IPS DF 19.7 (cell line): ENCODE results near the gene USHBP1.
"Not testable (repeated sequence)": the region's sequence is repeated elsewhere in the genome, so short reads cannot be mapped to it uniquely, and the experiment has no call there.

Source experiments
- DNase-seq: peaks from one replicate; pipeline ENCODE4 v3.0.0-alpha.2; 2013; ENCODE audit warnings: low read depth, low spot score

USHBP1 gene

DNA sequence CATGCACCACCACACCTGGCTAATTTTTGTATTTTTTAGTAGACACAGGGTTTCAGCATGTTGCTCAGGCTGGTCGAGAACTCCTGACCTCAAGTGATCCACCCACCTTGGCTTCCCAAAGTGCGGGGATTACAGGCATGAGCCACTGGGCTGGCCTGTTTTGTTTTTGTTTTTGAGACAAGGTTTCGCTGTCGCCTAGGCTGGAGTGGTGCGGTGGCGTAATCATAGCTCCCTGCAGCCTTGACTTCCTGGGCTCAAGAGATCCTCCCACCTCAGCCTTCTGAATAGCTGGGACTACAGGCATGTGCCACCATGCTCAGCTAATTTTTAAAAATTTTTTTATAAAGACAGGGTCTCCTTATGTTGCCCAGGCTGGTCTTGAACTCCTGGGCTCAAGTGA, 31.0 kb upstream of the USHBP1 start:
- not testable (repeated sequence) for DNase-seq

- DNase-seq: no peak
Measured at GRCh38 chr19:17294051-17294891, 29.7 kb upstream of the USHBP1 start.

DNA sequence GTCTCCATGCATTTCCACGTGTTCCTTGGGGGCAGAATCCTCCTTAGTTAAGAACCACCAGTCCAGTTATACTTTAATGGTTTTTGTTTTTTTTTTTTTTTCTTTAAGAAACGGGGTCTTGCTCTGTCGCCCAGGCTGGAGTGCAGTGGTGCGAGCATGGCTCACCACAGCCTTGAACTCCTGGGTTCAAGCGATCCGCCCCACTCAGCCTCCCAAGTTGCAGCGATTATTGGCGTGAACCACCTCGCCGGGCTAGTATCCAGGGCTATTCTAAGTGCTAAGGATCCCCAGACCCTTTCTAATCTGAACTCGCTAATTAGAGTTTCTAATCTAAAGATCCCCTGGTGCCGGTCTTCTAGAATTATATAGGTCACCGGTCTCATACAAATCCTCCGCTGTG, 29.1 kb upstream of the USHBP1 start:
- no peak for DNase-seq

- peak; percentile 82 for DNase-seq
Measured at GRCh38 chr19:17292301-17293074, 27.9 kb upstream of the USHBP1 start.

DNA sequence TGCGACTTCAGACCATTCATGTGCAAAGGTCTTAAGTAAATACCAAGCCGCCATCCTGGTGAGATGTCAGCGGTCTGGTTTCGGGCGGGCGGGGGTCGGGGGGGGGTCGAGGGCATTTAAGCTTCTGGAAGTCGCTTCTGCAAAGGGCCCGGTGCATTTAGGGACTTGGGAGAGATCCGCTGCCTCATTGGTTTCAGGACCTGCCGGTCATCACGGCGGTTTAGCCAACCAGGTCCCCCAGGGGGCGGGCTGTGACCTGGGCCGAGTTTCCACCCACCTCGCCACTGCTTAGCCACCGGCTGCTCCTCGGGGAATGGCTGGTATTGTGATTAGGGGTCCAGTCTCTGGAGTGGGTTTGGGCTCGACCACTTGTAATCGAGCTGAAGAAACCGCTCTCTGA, 24.9 kb upstream of the USHBP1 start:
- peak; percentile 86 for DNase-seq

DNA sequence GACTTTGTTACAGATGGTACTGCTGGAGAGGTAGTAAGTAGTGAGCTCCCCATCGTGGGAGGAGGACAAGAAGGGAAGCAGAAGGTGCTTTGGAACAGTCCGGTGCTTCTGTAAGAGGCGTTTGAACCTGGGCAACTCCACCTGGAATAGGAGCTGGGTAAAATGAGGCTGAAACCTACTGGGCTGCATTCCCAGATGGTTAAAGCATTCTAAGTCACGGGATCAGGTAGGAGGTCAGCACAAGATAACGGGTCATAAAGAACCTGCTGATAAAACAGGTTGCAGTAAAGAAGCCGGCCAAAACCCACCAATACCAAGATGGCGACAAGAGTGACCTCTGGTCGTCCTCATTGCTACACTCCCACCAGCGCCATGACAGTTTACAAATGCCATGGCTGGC, 22.2 kb upstream of the USHBP1 start:
- no peak for DNase-seq

DNA sequence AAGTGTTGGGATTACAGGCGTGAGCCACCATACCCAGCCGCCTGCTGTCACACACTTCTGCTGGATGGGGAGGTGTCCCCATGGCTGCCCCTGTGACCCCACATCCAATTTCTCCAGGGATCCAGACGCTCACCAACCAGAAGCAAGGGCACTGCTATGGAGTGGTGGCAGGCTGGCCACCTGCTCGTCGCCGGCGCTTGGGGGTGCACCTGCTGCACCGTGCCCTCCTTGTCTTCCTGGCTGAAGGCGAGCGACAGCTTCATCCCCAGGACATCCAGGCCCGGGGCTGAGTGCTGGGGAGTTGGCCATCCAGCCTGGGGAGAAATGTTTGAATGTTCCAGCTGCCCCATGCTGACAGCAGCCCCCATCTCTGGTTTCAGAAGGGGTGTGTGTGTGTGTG, 21.7 kb upstream of the USHBP1 start:
- DNase-seq: no peak

- DNase-seq: no peak
Measured at GRCh38 chr19:17285415-17286135, 21.0 kb upstream of the USHBP1 start.

GRCh38 chr19:17283504-17283996, 19.0 kb upstream of the USHBP1 start:
- no peak for DNase-seq

DNA sequence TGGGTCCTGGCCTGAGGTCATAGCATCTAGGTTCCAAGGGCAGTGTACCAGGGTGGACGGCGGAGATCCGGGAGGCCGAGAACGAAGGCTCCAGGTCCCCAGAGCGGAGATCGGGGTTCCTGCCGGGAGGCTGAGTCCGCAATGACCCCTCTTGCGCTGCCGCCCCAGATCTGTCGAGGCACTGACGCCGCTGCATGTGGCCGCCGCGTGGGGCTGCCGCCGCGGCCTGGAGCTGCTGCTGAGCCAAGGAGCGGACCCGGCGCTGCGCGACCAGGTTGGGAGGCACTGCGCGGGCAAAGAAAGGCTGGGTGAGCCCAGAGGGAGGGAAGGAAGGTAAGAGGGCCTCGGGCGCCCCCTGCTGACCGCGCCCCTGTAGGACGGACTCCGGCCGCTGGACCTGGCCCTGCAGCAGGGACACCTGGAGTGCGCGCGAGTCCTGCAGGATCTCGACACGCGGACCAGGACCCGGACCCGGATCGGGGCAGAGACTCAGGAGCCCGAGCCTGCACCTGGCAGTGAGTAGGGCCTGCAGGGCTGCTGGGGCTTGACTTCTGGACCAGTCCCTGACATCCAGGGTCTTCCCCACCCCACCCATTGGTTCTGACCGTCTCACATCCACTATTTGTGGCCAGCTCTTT, 18.1 kb upstream of the USHBP1 start:
- no peak for DNase-seq

DNA sequence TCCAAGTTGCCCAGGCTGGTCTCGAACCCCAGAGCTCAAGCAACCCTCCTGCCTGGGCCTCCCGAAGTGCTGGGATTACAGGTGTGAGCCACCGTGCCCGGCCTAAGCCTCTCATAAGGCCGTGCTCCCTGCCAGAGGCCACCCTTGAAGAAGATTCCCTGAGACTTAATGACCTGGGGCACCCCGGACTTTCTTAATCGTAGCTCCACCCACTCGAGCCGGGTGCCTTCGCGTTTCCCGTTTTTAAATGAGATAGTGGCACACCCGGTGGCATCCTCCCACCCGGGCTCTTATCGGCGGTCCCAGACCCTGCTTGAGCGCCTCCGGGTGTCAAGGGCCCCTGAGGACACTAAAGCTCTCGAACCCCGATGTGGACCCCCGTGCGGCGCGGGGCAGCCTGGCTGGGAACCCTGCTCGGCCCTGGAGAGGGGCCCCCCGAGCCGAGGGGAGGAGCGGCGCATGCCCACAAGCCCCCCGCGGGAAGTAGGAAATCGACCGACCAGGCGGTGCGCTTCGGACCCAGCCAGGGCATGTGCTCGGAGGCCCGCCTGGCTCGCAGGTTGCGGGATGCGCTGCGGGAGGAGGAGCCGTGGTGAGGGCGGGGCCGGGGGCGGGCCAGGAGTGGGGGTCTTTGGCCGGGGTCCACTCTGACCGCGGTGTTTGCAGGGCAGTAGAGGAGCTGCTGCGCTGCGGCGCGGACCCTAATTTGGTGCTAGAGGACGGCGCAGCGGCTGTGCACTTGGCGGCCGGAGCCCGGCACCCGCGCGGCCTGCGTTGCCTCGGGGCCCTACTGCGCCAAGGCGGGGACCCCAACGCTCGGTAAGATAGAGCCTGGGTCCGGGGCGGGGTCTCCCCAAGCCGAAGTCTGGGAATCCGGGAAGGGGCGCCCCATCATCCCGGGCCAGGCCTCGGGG, 17.1 kb upstream of the USHBP1 start, which contains the start of gene ANKLE1:
Gene ANKLE1 (plus strand): TSS at position 511 of the 914 bp plus-strand sequence. CDS start 20 bp downstream, at position 531.
- DNase-seq: no peak

DNA sequence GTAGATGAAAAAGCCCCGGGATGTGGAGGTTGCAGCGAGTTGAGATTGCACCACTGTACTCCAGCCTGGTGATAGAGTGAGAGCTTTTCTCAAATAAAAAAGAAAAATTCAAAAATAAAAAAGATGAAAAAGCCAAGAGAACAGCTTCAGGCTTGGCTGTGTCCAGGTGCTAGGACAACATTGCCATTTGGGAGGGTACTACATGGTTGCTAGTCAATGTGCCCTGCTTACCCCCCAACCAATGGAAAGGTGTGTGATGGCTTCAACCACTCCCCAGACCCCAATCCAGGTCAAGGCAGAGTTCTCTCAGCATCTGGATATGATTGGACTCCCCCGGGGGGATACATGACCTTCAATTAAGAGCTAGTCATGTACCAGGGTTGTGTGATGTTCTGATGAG, 14.9 kb upstream of the USHBP1 start:
- no peak for DNase-seq

GRCh38 chr19:17275441-17276175, 11.1 kb upstream of the USHBP1 start:
- DNase-seq: no peak

GRCh38 chr19:17274892-17275291, 10.3 kb upstream of the USHBP1 start:
- not testable (repeated sequence) for DNase-seq

DNA sequence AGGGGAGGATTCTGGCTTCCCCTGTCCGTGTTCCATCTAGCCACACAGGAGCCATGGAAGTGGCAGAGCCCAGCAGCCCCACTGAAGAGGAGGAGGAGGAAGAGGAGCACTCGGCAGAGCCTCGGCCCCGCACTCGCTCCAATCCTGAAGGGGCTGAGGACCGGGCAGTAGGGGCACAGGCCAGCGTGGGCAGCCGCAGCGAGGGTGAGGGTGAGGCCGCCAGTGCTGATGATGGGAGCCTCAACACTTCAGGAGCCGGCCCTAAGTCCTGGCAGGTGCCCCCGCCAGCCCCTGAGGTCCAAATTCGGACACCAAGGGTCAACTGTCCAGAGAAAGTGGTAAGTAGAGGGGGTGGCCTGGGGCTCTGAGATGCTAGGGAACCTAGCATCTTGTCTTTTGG, 4.2 kb upstream of the USHBP1 start:
- no peak for DNase-seq

GRCh38 chr19:17266975-17267788, 2.6 kb upstream of the USHBP1 start, which contains the start of gene BABAM1:
Gene BABAM1 (plus strand): TSS chr19:17267443. CDS start chr19:17268807, 1,364 bp downstream.
- peak; percentile 100 for DNase-seq

GRCh38 chr19:17266589-17266974, 2.0 kb upstream of the USHBP1 start:
- no peak for DNase-seq

DNA sequence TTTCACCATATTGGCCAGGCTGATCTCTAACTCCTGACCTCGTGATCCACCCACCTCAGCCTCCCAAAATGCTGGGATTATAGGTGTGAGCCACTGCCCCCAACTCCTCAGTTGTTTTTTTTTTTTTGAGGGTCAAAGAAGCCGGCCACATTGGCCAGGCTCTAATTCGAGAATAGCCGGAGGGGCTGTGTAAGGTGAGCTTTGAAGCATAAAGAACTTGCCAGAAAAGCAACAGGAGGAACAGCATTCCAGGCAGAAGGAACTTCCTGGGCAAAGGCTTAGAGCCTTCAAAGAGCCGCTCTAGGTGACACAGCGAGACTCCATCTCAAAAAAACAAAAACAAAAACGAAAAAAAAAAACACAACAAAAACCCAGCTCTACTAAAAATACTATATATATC, 1.5 kb upstream of the USHBP1 start:
- DNase-seq: no peak
